NB4 (cell line): ENCODE measurements around the gene SCARB1.

ENCODE experiments used
- CTCF ChIP-seq: IDR thresholded peaks from one replicate; pipeline ENCODE4 v1.5.1; 2012; ENCODE audit warnings: low read depth, low read length
- POLR2A ChIP-seq: IDR thresholded peaks from 2 replicates; pipeline ENCODE4 v1.6.1; 2011; ENCODE audit warnings: mild to moderate bottlenecking; ENCODE audit not compliant: insufficient read length; ENCODE audit errors: extremely low read depth

- TF ChIP-seq CTCF, result no peak
- no peak for TF ChIP-seq POLR2A
Measured at GRCh38 chr12:124835656-124836410, 27.8 kb downstream of the SCARB1 start.
